Smooth muscle cell (in vitro differentiated cells): ENCODE measurements around the gene DLG1. TPM values are rescaled to one million over a fixed set of nuclear protein-coding genes. Genes with fewer than 3 reads are reported as not detected.

Experiments
- DNase-seq: peaks from one replicate; lab custom pipeline; 2025; ENCODE audit not compliant: unreplicated experiment; lab: John Stamatoyannopoulos, UW
- H2AFZ ChIP-seq: fragments of 200-600 bp; sonication (generic); 2 replicates; pipeline ENCODE4 v1.6.0; 2016; ENCODE audit warnings: antibody characterized with exemption, low read depth, mild to moderate bottlenecking
- H3F3A ChIP-seq: fragments of 200-600 bp; sonication (generic); 2 replicates; pipeline ENCODE4 v1.6.0; 2017; ENCODE audit warnings: antibody characterized with exemption, low read depth
- H3K27ac ChIP-seq: fragments of 200-600 bp; sonication (generic); 2 replicates; pipeline ENCODE4 v1.5.1; 2016; ENCODE audit warnings: low read depth, mild to moderate bottlenecking
- H3K27me3 ChIP-seq: fragments of 200-600 bp; sonication (generic); 2 replicates; pipeline ENCODE4 v1.6.1; 2016; ENCODE audit warnings: low read depth, mild to moderate bottlenecking
- H3K36me3 ChIP-seq: fragments of 200-600 bp; sonication (generic); 2 replicates; pipeline ENCODE4 v1.5.1; 2016; ENCODE audit warnings: low read depth
- H3K4me1 ChIP-seq: fragments of 200-600 bp; sonication (generic); 2 replicates; pipeline ENCODE4 v1.5.1; 2016; ENCODE audit warnings: low read depth
- H3K4me2 ChIP-seq: fragments of 200-600 bp; sonication (generic); 2 replicates; pipeline ENCODE4 v1.6.0; 2016; ENCODE audit warnings: mild to moderate bottlenecking
- H3K4me3 ChIP-seq: fragments of 200-600 bp; sonication (generic); 2 replicates; pipeline ENCODE4 v1.5.1; 2016; ENCODE audit warnings: mild to moderate bottlenecking
- H3K79me2 ChIP-seq: fragments of 200-600 bp; sonication (generic); 2 replicates; pipeline ENCODE4 v1.6.0; 2016; ENCODE audit warnings: low read depth, mild to moderate bottlenecking
- H3K9ac ChIP-seq: fragments of 200-600 bp; sonication (generic); 2 replicates; pipeline ENCODE4 v1.6.0; 2016; ENCODE audit warnings: low read depth
- H3K9me3 ChIP-seq: fragments of 200-600 bp; sonication (generic); replicated peaks from 2 replicates; pipeline ENCODE4 v1.5.1; 2016; ENCODE audit warnings: low read depth
- H4K20me1 ChIP-seq: fragments of 200-600 bp; sonication (generic); 2 replicates; pipeline ENCODE4 v1.6.0; 2016; ENCODE audit warnings: low read depth
- WGBS: methylation state at CpG from one replicate; pipeline ENCODE4 v1.1.7; 2016; ENCODE audit warnings: low lambda C conversion rate; 5-methylcytosine and 5-hydroxymethylcytosine counted together
- polyA plus RNA-seq: library from polyadenylated mRNA; unstranded; fragments of >200 nt; fragmentation: Nextera tagmentation; extraction: Ambion mirVana; gene quantifications from 2 replicates; pipeline ENCODE4 v1.2.1, GENCODE V29; 2016
- total RNA-seq: library from RNA; depleted of rRNA; stranded (reverse); fragments of >200 nt; gene quantifications from 2 replicates; pipeline ENCODE4 v1.2.3, GENCODE V29; 2014
- TF ChIP-seq, protein P1 (sequence below): fragments of 200-600 bp; sonication (generic); IDR thresholded peaks from 2 replicates; pipeline ENCODE4 v1.5.1; 2017; ENCODE audit warnings: borderline replicate concordance, mild to moderate bottlenecking, antibody characterized with exemption; ENCODE audit not compliant: insufficient read depth, poor library complexity, severe bottlenecking

DLG1 gene
- total and polyA plus RNA-seq, 2 experiments from 2014 or later = 23.5 to 69.0 TPM

DNA sequence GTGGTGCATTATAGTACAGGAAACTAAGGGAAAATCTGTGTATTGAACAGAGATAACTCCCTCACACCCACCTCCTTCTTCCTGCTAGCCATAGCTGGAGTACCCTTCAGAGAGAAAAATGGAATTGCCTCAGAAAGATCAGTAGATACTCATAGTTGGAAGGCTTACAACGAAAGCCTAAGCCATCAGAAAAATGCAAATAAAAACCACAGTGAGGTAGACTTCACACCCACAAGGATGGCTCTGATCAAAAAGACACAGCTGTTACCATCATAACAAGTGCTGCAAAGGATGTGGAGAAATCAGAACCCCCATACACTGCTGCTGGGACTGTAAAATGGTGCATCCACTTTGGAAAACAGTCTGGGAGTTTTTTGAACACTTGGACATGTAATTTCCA lies 7.4 kb upstream of the DLG1 start:
- H3K79me2 ChIP-seq = no peaks in the 10 kb centered on the region
- TF ChIP-seq, protein P1, sequence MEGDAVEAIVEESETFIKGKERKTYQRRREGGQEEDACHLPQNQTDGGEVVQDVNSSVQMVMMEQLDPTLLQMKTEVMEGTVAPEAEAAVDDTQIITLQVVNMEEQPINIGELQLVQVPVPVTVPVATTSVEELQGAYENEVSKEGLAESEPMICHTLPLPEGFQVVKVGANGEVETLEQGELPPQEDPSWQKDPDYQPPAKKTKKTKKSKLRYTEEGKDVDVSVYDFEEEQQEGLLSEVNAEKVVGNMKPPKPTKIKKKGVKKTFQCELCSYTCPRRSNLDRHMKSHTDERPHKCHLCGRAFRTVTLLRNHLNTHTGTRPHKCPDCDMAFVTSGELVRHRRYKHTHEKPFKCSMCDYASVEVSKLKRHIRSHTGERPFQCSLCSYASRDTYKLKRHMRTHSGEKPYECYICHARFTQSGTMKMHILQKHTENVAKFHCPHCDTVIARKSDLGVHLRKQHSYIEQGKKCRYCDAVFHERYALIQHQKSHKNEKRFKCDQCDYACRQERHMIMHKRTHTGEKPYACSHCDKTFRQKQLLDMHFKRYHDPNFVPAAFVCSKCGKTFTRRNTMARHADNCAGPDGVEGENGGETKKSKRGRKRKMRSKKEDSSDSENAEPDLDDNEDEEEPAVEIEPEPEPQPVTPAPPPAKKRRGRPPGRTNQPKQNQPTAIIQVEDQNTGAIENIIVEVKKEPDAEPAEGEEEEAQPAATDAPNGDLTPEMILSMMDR = no peak
- peaks cover 11% of the 10 kb centered on the region for H3F3A ChIP-seq
- no peak for DNase-seq
- H4K20me1 ChIP-seq = no peaks in the 10 kb centered on the region
- no peaks in the 10 kb centered on the region for H3K36me3 ChIP-seq
- no peak overlapping the region for H2AFZ ChIP-seq
- peak overlapping the region; percentile 48 for H3K27ac ChIP-seq
- H3K4me3 ChIP-seq = no peak overlapping the region
- peak overlapping the region; percentile 20 for H3K9ac ChIP-seq
- no peaks in the 10 kb centered on the region for H3K27me3 ChIP-seq
- peaks cover 20% of the 10 kb centered on the region for H3K4me1 ChIP-seq
- 14% methylated on average over 1 of the region's 1 CpG for WGBS
- H3K9me3 ChIP-seq = no peaks in the 10 kb centered on the region
- H3K4me2 ChIP-seq = peak overlapping the region; percentile 31

DNA sequence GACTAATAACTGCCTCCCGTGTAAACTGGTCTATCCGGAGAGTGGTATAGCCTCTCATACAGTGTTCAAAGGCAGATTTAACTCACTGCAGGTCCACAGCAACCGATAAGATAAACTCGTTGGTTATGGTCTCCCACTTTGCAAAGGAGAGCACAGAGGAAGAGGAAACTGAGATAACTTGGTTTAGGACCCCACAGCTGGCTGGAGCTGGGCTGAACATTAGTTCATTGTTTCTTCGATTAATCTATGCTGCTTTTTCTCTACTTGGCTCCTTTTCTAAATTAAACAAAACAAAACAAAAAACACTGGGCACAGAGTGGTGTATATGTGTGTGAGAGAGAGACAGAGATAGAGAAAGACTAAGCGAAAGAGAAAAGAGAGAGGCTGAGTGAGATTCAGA lies 5.0 kb upstream of the DLG1 start:
- no peak overlapping the region for H3K4me2 ChIP-seq
- no peaks in the 10 kb centered on the region for H3K9me3 ChIP-seq
- H3K79me2 ChIP-seq = no peaks in the 10 kb centered on the region
- no peak overlapping the region for H3K9ac ChIP-seq
- H3K27ac ChIP-seq = no peak overlapping the region
- TF ChIP-seq, protein P1 = no peak
- H3K36me3 ChIP-seq = no peaks in the 10 kb centered on the region
- no peak overlapping the region for H2AFZ ChIP-seq
- peaks cover 20% of the 10 kb centered on the region for H3F3A ChIP-seq
- H3K4me1 ChIP-seq = peaks cover 8% of the 10 kb centered on the region
- H4K20me1 ChIP-seq = no peaks in the 10 kb centered on the region
- no peak for DNase-seq
- 82% methylated on average over 6 of the region's 6 CpGs for WGBS
- H3K4me3 ChIP-seq = no peak overlapping the region
- H3K27me3 ChIP-seq = no peaks in the 10 kb centered on the region

DNA sequence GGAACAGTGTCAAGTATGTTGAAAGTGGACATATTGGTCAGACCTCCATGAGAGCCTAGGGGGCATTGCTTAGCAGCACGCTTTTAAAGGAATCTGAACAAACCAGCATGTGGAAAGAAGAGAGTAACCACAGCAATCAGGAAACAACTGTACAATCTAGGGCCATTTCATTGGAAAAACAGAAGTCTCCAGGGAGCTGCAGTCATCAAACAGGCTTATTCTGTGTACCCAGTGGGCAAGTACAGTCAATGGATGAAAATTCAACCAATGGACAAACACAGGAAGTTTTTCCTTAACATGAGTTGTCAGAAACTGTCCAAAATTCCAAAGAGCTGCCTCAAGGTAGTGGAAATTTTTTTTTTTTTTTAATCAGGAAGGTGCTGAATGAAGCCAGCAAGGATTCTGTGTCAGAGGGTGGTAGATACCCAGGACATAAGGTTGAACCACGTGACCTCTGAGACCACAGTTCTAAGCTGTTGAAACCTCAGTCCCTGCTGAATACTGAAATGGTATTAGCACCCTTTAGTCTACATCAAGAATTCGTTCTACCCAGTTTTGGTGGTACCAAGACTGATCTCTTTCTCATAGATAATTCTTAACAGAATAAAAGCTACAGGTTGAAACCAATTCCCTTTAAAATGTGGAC lies 4.4 kb upstream of the DLG1 start:
- H3K9ac ChIP-seq = no peak overlapping the region
- no peak overlapping the region for H2AFZ ChIP-seq
- peaks cover 20% of the 10 kb centered on the region for H3F3A ChIP-seq
- no peak overlapping the region for H3K4me2 ChIP-seq
- WGBS = 68% methylated on average over 3 of the region's 3 CpGs
- H3K79me2 ChIP-seq = peaks cover under 1% of the 10 kb centered on the region
- no peak overlapping the region for H3K4me3 ChIP-seq
- no peaks in the 10 kb centered on the region for H3K9me3 ChIP-seq
- DNase-seq = no peak
- H4K20me1 ChIP-seq = no peaks in the 10 kb centered on the region
- no peak overlapping the region for H3K27ac ChIP-seq
- H3K27me3 ChIP-seq = no peaks in the 10 kb centered on the region
- H3K36me3 ChIP-seq = no peaks in the 10 kb centered on the region
- TF ChIP-seq, protein P1 = no peak
- H3K4me1 ChIP-seq = peaks cover 8% of the 10 kb centered on the region

DNA sequence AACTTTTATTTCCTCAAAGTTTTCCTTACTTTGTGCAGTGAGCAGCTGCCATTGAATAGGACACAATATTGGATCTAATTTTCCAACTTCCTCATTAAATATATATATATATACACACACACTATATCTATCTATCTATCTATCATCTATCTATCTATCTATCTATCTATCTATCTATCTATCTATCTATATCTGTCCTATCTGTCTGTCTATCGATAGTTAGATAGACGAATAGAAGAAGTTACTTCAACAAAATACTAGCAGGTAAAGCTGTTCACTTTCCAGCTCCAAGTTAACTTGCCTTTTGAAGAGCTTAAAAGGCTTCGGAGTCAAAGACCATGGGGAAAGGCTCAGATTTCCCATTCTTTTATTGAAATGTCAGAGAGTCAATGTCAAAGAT lies 3.6 kb upstream of the DLG1 start:
- peaks cover 8% of the 10 kb centered on the region for H3K79me2 ChIP-seq
- WGBS = 98% methylated on average over 3 of the region's 3 CpGs
- H3K9me3 ChIP-seq = no peaks in the 10 kb centered on the region
- DNase-seq = no peak
- no peaks in the 10 kb centered on the region for H3K36me3 ChIP-seq
- TF ChIP-seq, protein P1 = no peak
- H2AFZ ChIP-seq = no peak overlapping the region
- no peak overlapping the region for H3K4me3 ChIP-seq
- H3K9ac ChIP-seq = no peak overlapping the region
- no peak overlapping the region for H3K27ac ChIP-seq
- H4K20me1 ChIP-seq = peaks cover 4% of the 10 kb centered on the region
- H3K4me1 ChIP-seq = peaks cover 8% of the 10 kb centered on the region
- no peak overlapping the region for H3K4me2 ChIP-seq
- H3F3A ChIP-seq = peaks cover 20% of the 10 kb centered on the region
- no peaks in the 10 kb centered on the region for H3K27me3 ChIP-seq
